ENCODE measurements around the gene TBXA2R. TPM values are rescaled to one million over a fixed set of nuclear protein-coding genes. Genes with fewer than 3 reads are reported as not detected.
"Not testable (repeated sequence)": the region's sequence is repeated elsewhere in the genome, so short reads cannot be mapped to it uniquely, and the experiment has no call there.

The TBXA2R gene
- total RNA-seq, 1 donor from 2014 or later, result not detected

GRCh38 chr19:3631053-3631861 is 24.6 kb upstream of the TBXA2R start:
- Mint-ChIP-seq H3K4me3 (ENCODE audit: unreplicated experiment) (no peak overlapping the region), H3K27me3 (ENCODE audit: unreplicated experiment) (peaks cover 6% of the 10 kb centered on the region), H3K36me3 (ENCODE audit: unreplicated experiment) (no peaks in the 10 kb centered on the region), H3K9me3 (ENCODE audit: unreplicated experiment) (peaks cover 16% of the 10 kb centered on the region), H3K27ac (ENCODE audit: unreplicated experiment) (no peak overlapping the region), H3K4me1 (ENCODE audit: low read depth, unreplicated experiment) (no peaks in the 10 kb centered on the region)
- no peak for DNase-seq
- TF ChIP-seq, protein P1, sequence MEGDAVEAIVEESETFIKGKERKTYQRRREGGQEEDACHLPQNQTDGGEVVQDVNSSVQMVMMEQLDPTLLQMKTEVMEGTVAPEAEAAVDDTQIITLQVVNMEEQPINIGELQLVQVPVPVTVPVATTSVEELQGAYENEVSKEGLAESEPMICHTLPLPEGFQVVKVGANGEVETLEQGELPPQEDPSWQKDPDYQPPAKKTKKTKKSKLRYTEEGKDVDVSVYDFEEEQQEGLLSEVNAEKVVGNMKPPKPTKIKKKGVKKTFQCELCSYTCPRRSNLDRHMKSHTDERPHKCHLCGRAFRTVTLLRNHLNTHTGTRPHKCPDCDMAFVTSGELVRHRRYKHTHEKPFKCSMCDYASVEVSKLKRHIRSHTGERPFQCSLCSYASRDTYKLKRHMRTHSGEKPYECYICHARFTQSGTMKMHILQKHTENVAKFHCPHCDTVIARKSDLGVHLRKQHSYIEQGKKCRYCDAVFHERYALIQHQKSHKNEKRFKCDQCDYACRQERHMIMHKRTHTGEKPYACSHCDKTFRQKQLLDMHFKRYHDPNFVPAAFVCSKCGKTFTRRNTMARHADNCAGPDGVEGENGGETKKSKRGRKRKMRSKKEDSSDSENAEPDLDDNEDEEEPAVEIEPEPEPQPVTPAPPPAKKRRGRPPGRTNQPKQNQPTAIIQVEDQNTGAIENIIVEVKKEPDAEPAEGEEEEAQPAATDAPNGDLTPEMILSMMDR (IDR thresholded peaks at IDR 0.05; ENCODE audit: partially characterized antibody, unreplicated experiment), result no peak

DNA sequence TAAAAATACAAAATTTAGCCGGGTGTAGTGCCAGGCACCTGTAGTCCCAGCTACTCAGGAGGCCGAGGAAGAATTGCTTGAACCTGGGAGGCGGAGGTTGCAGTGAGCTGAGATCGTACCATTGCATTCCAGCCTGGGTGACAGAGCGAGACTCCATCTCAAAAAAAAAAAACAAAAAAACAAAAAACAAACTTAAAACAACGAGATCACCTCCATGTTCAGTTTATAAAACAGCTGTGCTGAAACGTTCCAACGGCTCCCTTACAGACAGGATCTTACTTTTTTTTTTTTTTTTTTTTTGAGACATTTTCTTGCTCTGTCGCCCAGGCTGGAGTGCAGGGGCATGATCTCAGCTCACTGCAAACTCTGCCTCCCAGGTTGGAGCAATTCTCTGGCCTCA is 22.1 kb upstream of the TBXA2R start:
- H3K27ac Mint-ChIP-seq (ENCODE audit: unreplicated experiment); H3K27me3 Mint-ChIP-seq (ENCODE audit: unreplicated experiment); DNase-seq; H3K4me1 Mint-ChIP-seq (ENCODE audit: low read depth, unreplicated experiment); H3K36me3 Mint-ChIP-seq (ENCODE audit: unreplicated experiment); H3K4me3 Mint-ChIP-seq (ENCODE audit: unreplicated experiment): not testable (repeated sequence)
- H3K9me3 Mint-ChIP-seq (ENCODE audit: unreplicated experiment), result peaks cover 19% of the 10 kb centered on the region

DNA sequence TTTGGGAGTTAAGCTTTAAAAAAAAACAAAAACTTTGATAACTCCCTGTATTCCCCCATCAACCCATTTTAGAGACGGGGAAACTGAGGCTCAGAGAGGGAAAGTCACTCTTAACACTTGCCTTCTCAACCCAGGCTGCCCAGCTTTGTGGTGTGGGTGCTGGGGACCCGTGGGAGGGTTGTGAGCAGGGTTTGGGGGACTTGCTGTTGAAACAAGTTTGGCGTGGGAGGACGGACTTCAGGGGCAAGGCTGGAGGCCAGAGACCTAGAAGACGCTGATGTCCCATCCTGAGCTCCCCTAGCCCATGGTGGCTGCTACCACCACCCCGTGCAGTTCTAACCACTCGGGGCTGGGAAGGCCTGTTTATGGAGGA is 20.7 kb upstream of the TBXA2R start:
- TF ChIP-seq, protein P1 (IDR thresholded peaks at IDR 0.05; ENCODE audit: partially characterized antibody, unreplicated experiment), result no peak
- Mint-ChIP-seq H3K27ac (ENCODE audit: unreplicated experiment) (no peak overlapping the region), H3K27me3 (ENCODE audit: unreplicated experiment) (peaks cover 10% of the 10 kb centered on the region), H3K9me3 (ENCODE audit: unreplicated experiment) (peaks cover 17% of the 10 kb centered on the region), H3K4me1 (ENCODE audit: low read depth, unreplicated experiment) (peaks cover 8% of the 10 kb centered on the region), H3K36me3 (ENCODE audit: unreplicated experiment) (no peaks in the 10 kb centered on the region), H3K4me3 (ENCODE audit: unreplicated experiment) (peak overlapping the region; percentile 94)
- no peak for DNase-seq

DNA sequence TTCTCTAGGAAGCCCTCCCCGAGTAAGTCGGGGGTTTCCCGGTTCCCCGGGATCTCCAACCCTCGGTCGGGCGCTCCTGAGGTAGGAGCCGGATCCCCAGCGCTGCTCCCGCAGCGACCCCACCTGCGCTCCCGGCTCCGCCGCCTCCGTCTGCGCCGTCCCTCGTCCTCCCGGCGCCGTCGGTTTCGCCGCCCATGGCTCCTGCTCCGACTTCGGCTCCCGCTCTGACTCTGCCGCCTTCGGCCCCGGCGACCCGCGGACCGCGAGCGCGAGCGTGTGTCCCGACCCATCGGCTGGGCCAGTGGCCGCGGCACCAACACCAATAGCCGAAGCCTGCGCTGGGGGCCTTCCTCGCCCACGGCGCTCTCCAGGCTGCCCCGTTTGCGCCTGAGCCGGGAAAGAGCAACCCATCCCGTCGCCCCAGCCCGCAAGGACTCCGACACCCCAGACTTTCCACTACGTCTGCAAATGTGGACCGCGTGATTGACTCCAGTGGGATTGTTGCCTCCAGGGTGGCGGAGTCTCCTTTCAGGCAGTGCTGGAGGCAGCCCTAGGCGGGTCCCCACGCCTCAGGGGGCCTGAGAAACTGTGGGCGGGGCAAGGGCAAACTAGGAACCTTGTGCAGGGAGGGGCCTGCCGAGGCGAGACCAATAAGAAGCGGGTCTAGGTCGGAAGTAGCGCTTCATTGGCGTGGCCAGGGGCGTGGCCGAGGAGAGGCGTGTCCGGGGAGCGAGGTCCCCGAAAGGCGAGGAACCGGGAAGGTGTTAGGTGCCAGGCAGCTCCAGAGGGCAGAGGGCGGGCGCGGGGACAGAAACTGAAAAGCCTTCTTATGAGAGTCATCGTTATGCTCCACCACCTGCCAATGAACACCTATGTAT is 20.0 kb upstream of the TBXA2R start, which contains the start of gene CACTIN:
Gene CACTIN (minus strand): TSS at position 318 of the 878 bp plus-strand sequence. CDS start 28 bp downstream, at position 290.
- peak; percentile 98 for DNase-seq
- peaks cover 17% of the 10 kb centered on the region for H3K9me3 Mint-ChIP-seq (ENCODE audit: unreplicated experiment)
- H3K4me3 Mint-ChIP-seq (ENCODE audit: unreplicated experiment), result peak within 1 kb of the TSS; percentile 94
- peaks cover 11% of the 10 kb centered on the region for H3K27me3 Mint-ChIP-seq (ENCODE audit: unreplicated experiment)
- peaks cover 8% of the 10 kb centered on the region for H3K4me1 Mint-ChIP-seq (ENCODE audit: low read depth, unreplicated experiment)
- TF ChIP-seq, protein P1 (IDR thresholded peaks at IDR 0.05; ENCODE audit: partially characterized antibody, unreplicated experiment), result no peak
- peak within 1 kb of the TSS; percentile 94 for H3K27ac Mint-ChIP-seq (ENCODE audit: unreplicated experiment)
- H3K36me3 Mint-ChIP-seq (ENCODE audit: unreplicated experiment), result no peaks in the 10 kb centered on the region

DNA sequence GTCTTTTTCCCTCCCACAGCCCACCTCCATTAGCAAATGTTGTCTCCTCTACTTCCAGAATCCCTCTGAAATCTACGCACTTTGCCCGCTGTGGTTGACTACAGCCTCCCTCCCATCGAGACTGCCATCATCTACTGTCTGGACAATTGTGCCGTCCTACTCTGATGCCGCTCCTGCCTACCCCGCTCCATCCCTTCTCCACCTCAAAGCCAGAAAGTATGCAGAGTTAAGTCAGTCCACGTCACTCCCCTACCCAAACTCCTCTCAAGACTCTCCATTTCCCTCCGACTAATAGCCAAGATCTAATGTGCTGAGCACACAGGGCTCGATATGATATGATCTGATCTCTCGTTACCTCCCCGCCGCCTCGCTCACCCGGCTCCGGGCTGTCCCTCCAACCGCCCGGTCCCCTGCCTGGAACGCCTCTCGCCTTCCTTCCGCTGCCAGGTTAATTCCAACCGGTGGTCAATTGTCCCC is 19.4 kb upstream of the TBXA2R start:
- no peak for DNase-seq
- H3K27me3 Mint-ChIP-seq (ENCODE audit: unreplicated experiment), result peaks cover 11% of the 10 kb centered on the region
- H3K27ac Mint-ChIP-seq (ENCODE audit: unreplicated experiment), result peak overlapping the region; percentile 82
- no peaks in the 10 kb centered on the region for H3K36me3 Mint-ChIP-seq (ENCODE audit: unreplicated experiment)
- TF ChIP-seq, protein P1 (IDR thresholded peaks at IDR 0.05; ENCODE audit: partially characterized antibody, unreplicated experiment), result no peak
- peaks cover 17% of the 10 kb centered on the region for H3K9me3 Mint-ChIP-seq (ENCODE audit: unreplicated experiment)
- H3K4me1 Mint-ChIP-seq (ENCODE audit: low read depth, unreplicated experiment), result peaks cover 8% of the 10 kb centered on the region
- H3K4me3 Mint-ChIP-seq (ENCODE audit: unreplicated experiment), result peak overlapping the region; percentile 94
